HEK293 (cell line): Measurements from ENCODE around the gene LRP1B.

Experiments used
- CTCF ChIA-PET: fragments of 350-600 bp; formaldehyde crosslinking; extraction: SDS; loops from one replicate; lab custom pipeline; 2021; ENCODE audit warnings: antibody characterized with exemption; lab: Yijun Ruan, JAX
- POLR2A ChIA-PET: fragments of 300-600 bp; formaldehyde crosslinking; extraction: SDS; loops from one replicate; lab custom pipeline; 2020; ENCODE audit warnings: antibody characterized with exemption, inconsistent platforms; lab: Yijun Ruan, JAX
- H3K27ac ChIP-seq: fragments of 200-500 bp; sonication (Bioruptor generic); 2 replicates; pipeline ENCODE4 v1.5.1; 2014; ENCODE audit warnings: low read depth, low read length, control low read depth, inconsistent platforms; ENCODE audit errors: extremely low read depth
- H3K36me3 ChIP-seq, 2 experiments: fragments of 200-500 bp in 1 of 2; sonication (Bioruptor generic) in 1 of 2; 1 replicate in 1 of 2; 2 replicates in 1 of 2; pipeline ENCODE4 v1.5.1; 2014 to 2017; ENCODE audit warnings: inconsistent platforms in 2 of 2, low read length in 2 of 2; ENCODE audit not compliant: control insufficient read depth in 2 of 2, insufficient read depth in 1 of 2
- H3K4me1 ChIP-seq: fragments of 200-500 bp; sonication (Bioruptor generic); 2 replicates; pipeline ENCODE4 v1.5.1; 2014; ENCODE audit warnings: mild to moderate bottlenecking, low read length, inconsistent platforms; ENCODE audit not compliant: control insufficient read depth, insufficient read depth
- H3K4me3 ChIP-seq: 2 replicates; pipeline ENCODE4 v1.5.1; 2011; ENCODE audit warnings: low read depth, mild to moderate bottlenecking, control low read depth, low read length, moderate library complexity
- H3K9me3 ChIP-seq: fragments of 200-500 bp; sonication (Bioruptor generic); 2 replicates; pipeline ENCODE4 v1.5.1; 2014; ENCODE audit warnings: low read depth, low read length, inconsistent platforms; ENCODE audit not compliant: control insufficient read depth, insufficient read depth
- BCL11B ChIP-seq: fragments of 450-650 bp; formaldehyde crosslinking; IDR thresholded peaks from 2 replicates; pipeline ENCODE4 v1.5.1; 2016; ENCODE audit warnings: low read depth, missing biosample characterization, missing genetic modification characterization
- BCL6B ChIP-seq: fragments of 450-650 bp; formaldehyde crosslinking; IDR thresholded peaks from 2 replicates; pipeline ENCODE4 v1.5.1; 2017; ENCODE audit warnings: missing biosample characterization, missing genetic modification characterization
- FEZF1 ChIP-seq: fragments of 450-650 bp; formaldehyde crosslinking; IDR thresholded peaks from 2 replicates; pipeline ENCODE4 v1.5.1; 2016; ENCODE audit warnings: missing biosample characterization, missing genetic modification characterization
- HOXC10 ChIP-seq: sonication (generic); formaldehyde crosslinking; IDR thresholded peaks from 2 replicates; pipeline ENCODE4 v1.8.1; 2023; ENCODE audit warnings: mild to moderate bottlenecking, missing genetic modification reagents
- KLF1 ChIP-seq: fragments of 450-650 bp; formaldehyde crosslinking; IDR thresholded peaks from 2 replicates; pipeline ENCODE4 v1.5.1; 2016; ENCODE audit warnings: missing biosample characterization, missing genetic modification characterization
- RBAK ChIP-seq: fragments of 450-650 bp; formaldehyde crosslinking; IDR thresholded peaks from 2 replicates; pipeline ENCODE4 v1.5.1; 2016; ENCODE audit warnings: missing biosample characterization, missing genetic modification characterization
- SETDB1 ChIP-seq: IDR thresholded peaks from one replicate; pipeline ENCODE4 v1.6.1; 2017; ENCODE audit warnings: mild to moderate bottlenecking, low read length, moderate library complexity, mixed read lengths; ENCODE audit not compliant: insufficient read length
- TRIM28 ChIP-seq: IDR thresholded peaks from 2 replicates; pipeline ENCODE4 v1.6.1; 2011; ENCODE audit warnings: low read length, control low read depth, borderline replicate concordance
- TSHZ1 ChIP-seq: fragments of 450-650 bp; formaldehyde crosslinking; IDR thresholded peaks from 2 replicates; pipeline ENCODE4 v1.5.1; 2016; ENCODE audit warnings: missing biosample characterization, missing genetic modification characterization, borderline replicate concordance
- ZNF10 ChIP-seq: fragments of 450-650 bp; formaldehyde crosslinking; IDR thresholded peaks from 2 replicates; pipeline ENCODE4 v1.5.1; 2017; ENCODE audit warnings: missing biosample characterization, missing genetic modification characterization
- ZNF132 ChIP-seq: fragments of 450-650 bp; formaldehyde crosslinking; IDR thresholded peaks from 2 replicates; pipeline ENCODE4 v1.5.1; 2017; ENCODE audit warnings: missing biosample characterization, missing genetic modification characterization, borderline replicate concordance
- ZNF214 ChIP-seq: fragments of 450-650 bp; formaldehyde crosslinking; IDR thresholded peaks from 2 replicates; pipeline ENCODE4 v1.5.1; 2017; ENCODE audit warnings: missing biosample characterization, mild to moderate bottlenecking, missing genetic modification characterization, borderline replicate concordance
- ZNF23 ChIP-seq: fragments of 450-650 bp; formaldehyde crosslinking; IDR thresholded peaks from 2 replicates; pipeline ENCODE4 v1.5.1; 2016; ENCODE audit warnings: missing biosample characterization, missing genetic modification characterization, borderline replicate concordance
- ZNF354C ChIP-seq: fragments of 450-650 bp; formaldehyde crosslinking; IDR thresholded peaks from 2 replicates; pipeline ENCODE4 v1.5.1; 2016; ENCODE audit warnings: missing biosample characterization, missing genetic modification characterization, low read depth, borderline replicate concordance
- ZNF426 ChIP-seq: fragments of 450-650 bp; formaldehyde crosslinking; IDR thresholded peaks from 2 replicates; pipeline ENCODE4 v1.5.1; 2017; ENCODE audit warnings: missing biosample characterization, missing genetic modification characterization, mild to moderate bottlenecking, inconsistent platforms, moderate library complexity
- ZNF473 ChIP-seq: fragments of 450-650 bp; formaldehyde crosslinking; IDR thresholded peaks from 2 replicates; pipeline ENCODE4 v1.5.1; 2017; ENCODE audit warnings: missing biosample characterization, missing genetic modification characterization
- ZNF521 ChIP-seq: fragments of 450-650 bp; formaldehyde crosslinking; IDR thresholded peaks from 2 replicates; pipeline ENCODE4 v1.5.1; 2017; ENCODE audit warnings: missing biosample characterization, mild to moderate bottlenecking, missing genetic modification characterization
- ZNF560 ChIP-seq: fragments of 450-650 bp; formaldehyde crosslinking; IDR thresholded peaks from 2 replicates; pipeline ENCODE4 v1.5.1; 2017; ENCODE audit warnings: missing biosample characterization, missing genetic modification characterization, borderline replicate concordance
- ZNF645 ChIP-seq: fragments of 450-650 bp; formaldehyde crosslinking; IDR thresholded peaks from 2 replicates; pipeline ENCODE4; 2016; ENCODE audit warnings: missing biosample characterization, missing genetic modification characterization
- ZNF654 ChIP-seq: fragments of 450-650 bp; formaldehyde crosslinking; IDR thresholded peaks from 2 replicates; pipeline ENCODE4 v1.5.1; 2016; ENCODE audit warnings: low read depth, missing biosample characterization, missing genetic modification characterization
- ZSCAN16 ChIP-seq: fragments of 450-650 bp; formaldehyde crosslinking; IDR thresholded peaks from 2 replicates; pipeline ENCODE4 v1.5.1; 2016; ENCODE audit warnings: missing biosample characterization, missing genetic modification characterization
- TF ChIP-seq, protein P1 (sequence below): fragments of 450-650 bp; formaldehyde crosslinking; IDR thresholded peaks from 2 replicates; pipeline ENCODE4 v1.5.1; 2016; ENCODE audit warnings: missing biosample characterization, missing genetic modification characterization
- TF ChIP-seq, protein P2 (sequence below): fragments of 450-650 bp; formaldehyde crosslinking; IDR thresholded peaks from 2 replicates; pipeline ENCODE4 v1.5.1; 2016; ENCODE audit warnings: missing biosample characterization, missing genetic modification characterization, low read depth

LRP1B gene

DNA sequence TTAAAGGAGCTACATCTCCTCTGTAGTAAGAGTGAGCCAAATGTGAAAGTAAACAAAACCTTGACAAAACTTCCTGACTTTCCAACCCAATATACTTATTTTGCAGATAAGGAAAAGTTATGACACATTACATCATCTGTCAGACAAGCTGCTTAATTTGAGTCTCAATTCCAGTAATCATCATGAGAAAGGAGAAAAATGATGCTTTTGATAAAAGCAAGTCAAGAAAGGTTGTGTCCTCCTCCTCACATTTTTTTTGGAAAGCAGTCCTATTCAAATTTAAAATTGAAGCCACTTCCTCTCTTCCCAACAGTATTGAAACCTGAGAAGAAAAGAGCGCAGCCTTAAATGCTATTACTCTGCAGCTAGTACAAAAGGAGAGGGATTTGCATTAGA is 519.6 kb downstream of the LRP1B start (continued):
- TF ChIP-seq, protein P1, sequence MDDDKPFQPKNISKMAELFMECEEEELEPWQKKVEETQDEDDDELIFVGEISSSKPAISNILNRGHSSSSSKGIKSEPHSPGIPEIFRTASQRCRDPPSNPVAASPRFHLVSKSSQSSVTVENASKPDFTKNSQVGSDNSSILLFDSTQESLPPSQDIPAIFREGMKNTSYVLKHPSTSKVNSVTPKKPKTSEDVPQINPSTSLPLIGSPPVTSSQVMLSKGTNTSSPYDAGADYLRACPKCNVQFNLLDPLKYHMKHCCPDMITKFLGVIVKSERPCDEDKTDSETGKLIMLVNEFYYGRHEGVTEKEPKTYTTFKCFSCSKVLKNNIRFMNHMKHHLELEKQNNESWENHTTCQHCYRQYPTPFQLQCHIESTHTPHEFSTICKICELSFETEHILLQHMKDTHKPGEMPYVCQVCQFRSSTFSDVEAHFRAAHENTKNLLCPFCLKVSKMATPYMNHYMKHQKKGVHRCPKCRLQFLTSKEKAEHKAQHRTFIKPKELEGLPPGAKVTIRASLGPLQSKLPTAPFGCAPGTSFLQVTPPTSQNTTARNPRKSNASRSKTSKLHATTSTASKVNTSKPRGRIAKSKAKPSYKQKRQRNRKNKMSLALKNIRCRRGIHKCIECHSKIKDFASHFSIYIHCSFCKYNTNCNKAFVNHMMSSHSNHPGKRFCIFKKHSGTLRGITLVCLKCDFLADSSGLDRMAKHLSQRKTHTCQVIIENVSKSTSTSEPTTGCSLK (tag by site-specific recombination), result no peak

DNA sequence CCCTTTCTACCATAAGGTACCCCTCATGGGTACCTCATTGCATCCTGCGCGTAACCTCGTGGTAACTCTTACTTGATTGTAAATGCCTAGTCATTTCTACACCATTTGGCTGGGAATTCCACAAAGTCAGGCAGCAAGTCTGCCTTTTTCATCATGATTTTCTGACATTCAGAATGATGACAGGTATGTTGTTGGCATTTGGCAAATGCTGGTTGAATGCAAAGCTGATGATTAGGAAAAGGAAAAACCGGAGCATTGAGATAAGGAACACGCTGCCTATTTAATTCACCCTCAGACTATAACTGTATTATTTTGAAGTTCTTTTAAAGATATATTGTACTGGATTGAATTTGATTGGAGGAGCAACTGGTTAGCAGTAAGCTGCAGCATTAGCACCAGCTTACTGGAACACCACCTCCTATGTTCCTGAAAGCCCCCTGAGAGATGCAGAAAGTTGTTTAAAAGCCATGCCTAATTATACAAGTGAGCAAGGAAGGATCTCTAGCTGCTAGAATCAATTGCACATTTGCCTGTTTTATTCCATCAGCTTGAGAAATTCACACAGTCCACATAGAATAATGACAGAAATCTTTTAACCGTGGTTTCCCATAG is 520.1 kb downstream of the LRP1B start:
- Histone ChIP-seq H3K27ac (peak overlapping the region; percentile 2; the same call in 1 of the 2 replicates), H3K4me1 (peaks cover 12% of the 10 kb centered on the region), H3K4me3 (no peak overlapping the region), H3K9me3 (no peaks in the 10 kb centered on the region), H3K36me3 (no peaks in the 10 kb centered on the region; a peak in 1 of 3 replicates)
- CTCF ChIA-PET, result no interaction called here
- POLR2A ChIA-PET, result no interaction called here
- no peak for TF ChIP-seq HOXC10 (CRISPR knock-in tag)
- TF ChIP-seq ZNF10, result no peak
- no peak for TF ChIP-seq ZNF214 (tag by site-specific recombination)
- peak; percentile 35 for TF ChIP-seq FEZF1 (tag by site-specific recombination)
- no peak for TF ChIP-seq BCL11B

GRCh38 chr2:141605163-141605562 is 525.7 kb downstream of the LRP1B start:
- H3K4me3 ChIP-seq, result no peak overlapping the region
- POLR2A ChIA-PET, result no interaction called here
- CTCF ChIA-PET, result interaction anchor here (0.6 kb wide), 1 partner anchor 267 kb away, joined by 3 read pairs; no protein-coding TSS in a partner anchor

More at GRCh38 chr2:141605163-141605562, 525.7 kb downstream of the LRP1B start:
- Histone ChIP-seq H3K27ac (no peak overlapping the region), H3K36me3 (no peaks in the 10 kb centered on the region; a peak in 1 of 3 replicates), H3K4me1 (no peaks in the 10 kb centered on the region; the same call in 1 of the 2 replicates), H3K9me3 (no peaks in the 10 kb centered on the region)
- TF ChIP-seq SETDB1 (no peak), ZNF23 (tag by site-specific recombination) (no peak), HOXC10 (CRISPR knock-in tag) (no peak), ZNF426 (no peak), ZSCAN16 (tag by site-specific recombination) (no peak), KLF1 (tag by site-specific recombination) (no peak), BCL6B (tag by site-specific recombination) (no peak), ZNF473 (tag by site-specific recombination) (no peak), ZNF521 (no peak), ZNF645 (tag by site-specific recombination) (no peak), ZNF560 (tag by site-specific recombination) (no peak), TSHZ1 (no peak), ZNF354C (tag by site-specific recombination) (no peak), ZNF132 (no peak), ZNF654 (no peak), RBAK (tag by site-specific recombination) (no peak), TRIM28 (no peak)
- TF ChIP-seq, protein P2, sequence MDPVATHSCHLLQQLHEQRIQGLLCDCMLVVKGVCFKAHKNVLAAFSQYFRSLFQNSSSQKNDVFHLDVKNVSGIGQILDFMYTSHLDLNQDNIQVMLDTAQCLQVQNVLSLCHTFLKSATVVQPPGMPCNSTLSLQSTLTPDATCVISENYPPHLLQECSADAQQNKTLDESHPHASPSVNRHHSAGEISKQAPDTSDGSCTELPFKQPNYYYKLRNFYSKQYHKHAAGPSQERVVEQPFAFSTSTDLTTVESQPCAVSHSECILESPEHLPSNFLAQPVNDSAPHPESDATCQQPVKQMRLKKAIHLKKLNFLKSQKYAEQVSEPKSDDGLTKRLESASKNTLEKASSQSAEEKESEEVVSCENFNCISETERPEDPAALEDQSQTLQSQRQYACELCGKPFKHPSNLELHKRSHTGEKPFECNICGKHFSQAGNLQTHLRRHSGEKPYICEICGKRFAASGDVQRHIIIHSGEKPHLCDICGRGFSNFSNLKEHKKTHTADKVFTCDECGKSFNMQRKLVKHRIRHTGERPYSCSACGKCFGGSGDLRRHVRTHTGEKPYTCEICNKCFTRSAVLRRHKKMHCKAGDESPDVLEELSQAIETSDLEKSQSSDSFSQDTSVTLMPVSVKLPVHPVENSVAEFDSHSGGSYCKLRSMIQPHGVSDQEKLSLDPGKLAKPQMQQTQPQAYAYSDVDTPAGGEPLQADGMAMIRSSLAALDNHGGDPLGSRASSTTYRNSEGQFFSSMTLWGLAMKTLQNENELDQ (tag by site-specific recombination), result no peak
